ENCODE measurements around the gene CCSER2.

GRCh38 chr10:84493951-84494848, 165.8 kb downstream of the CCSER2 start:
- TF ChIP-seq CTCF (conservative IDR thresholded peaks at IDR 0.05; ENCODE audit: low read length) (no peak), EZH2phosphoT487 (IDR thresholded peaks at IDR 0.05; ENCODE audit: borderline replicate concordance) (no peak)

Measured in Loucy (cell line).